ENCODE results near the gene ATP2A3. TPM values are rescaled to one million over a fixed set of nuclear protein-coding genes. Genes with fewer than 3 reads are reported as not detected.
"Not testable (repeated sequence)": the region's sequence is repeated elsewhere in the genome, so short reads cannot be mapped to it uniquely, and the experiment has no call there.

The ATP2A3 gene
- total RNA-seq, 6 experiments from 2014 or later: 0.05 to 0.12 (median 0.08) TPM

DNA sequence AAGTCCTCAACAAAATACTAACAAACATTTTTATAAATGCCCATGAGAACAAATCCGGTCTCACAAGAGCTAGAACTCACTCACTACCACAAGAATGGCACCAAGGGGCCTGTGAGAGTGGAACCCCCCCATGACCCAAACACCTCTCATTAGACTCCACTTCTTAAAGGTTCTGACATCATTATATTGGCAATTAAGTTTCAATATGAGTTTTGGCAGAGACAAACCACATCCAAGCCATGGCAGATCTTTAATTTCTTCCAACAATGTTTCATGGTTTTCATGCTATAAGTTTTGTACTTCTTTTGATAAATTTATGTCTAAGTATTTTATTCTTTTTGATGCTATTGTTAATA, 30.0 kb upstream of the ATP2A3 start:
- Mint-ChIP-seq H3K9me3 (peaks cover 5% of the 10 kb centered on the region; the same call in 1 of the 2 replicates), H3K4me3 (no peak overlapping the region), H3K27me3 (ENCODE audit: insufficient read depth) (peaks cover 10% of the 10 kb centered on the region), H3K36me3 (ENCODE audit: low read depth) (peaks cover 4% of the 10 kb centered on the region; the same call in 1 of the 2 replicates), H3K4me1 (ENCODE audit: low read depth) (no peaks in the 10 kb centered on the region), H3K27ac (no peak overlapping the region)
- TF ChIP-seq, protein P1, sequence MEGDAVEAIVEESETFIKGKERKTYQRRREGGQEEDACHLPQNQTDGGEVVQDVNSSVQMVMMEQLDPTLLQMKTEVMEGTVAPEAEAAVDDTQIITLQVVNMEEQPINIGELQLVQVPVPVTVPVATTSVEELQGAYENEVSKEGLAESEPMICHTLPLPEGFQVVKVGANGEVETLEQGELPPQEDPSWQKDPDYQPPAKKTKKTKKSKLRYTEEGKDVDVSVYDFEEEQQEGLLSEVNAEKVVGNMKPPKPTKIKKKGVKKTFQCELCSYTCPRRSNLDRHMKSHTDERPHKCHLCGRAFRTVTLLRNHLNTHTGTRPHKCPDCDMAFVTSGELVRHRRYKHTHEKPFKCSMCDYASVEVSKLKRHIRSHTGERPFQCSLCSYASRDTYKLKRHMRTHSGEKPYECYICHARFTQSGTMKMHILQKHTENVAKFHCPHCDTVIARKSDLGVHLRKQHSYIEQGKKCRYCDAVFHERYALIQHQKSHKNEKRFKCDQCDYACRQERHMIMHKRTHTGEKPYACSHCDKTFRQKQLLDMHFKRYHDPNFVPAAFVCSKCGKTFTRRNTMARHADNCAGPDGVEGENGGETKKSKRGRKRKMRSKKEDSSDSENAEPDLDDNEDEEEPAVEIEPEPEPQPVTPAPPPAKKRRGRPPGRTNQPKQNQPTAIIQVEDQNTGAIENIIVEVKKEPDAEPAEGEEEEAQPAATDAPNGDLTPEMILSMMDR (IDR thresholded peaks at IDR 0.05): no peak
- no peak for DNase-seq

DNA sequence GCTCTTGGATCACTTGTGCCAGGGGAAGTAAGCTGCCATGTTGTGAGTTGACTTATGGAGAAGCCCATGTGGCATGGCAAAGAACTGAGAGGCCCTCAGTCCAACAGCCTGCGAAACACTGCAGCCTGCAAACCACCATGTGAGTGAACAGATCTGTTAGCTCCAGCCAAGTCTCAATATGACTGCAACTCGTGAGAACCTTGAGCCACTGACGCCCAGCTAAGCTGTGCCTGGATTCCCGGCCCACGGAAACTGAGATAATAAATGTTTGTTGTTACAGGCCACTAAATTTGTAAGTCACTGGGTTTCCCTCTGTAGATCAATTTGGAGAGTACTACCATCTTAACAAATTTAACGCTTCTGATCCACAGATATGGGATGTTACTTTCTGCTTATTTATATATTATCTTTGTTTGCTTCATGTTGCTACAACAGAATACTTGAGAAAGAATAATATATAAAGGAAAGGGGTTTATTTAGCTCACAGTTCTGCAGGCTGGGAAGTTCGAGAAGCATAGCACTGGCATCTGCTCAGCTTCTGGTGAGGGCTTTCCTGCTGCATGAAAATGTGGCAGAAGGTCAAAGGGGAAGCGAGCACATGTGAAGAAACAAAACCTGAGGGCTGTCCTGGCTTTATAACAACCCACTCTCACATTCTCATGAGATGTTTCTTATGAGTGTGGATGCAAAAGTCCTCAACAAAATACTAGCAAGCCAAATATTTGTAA, 29.4 kb upstream of the ATP2A3 start:
- Mint-ChIP-seq H3K4me3 (no peak overlapping the region), H3K27ac (no peak overlapping the region), H3K9me3 (peaks cover 5% of the 10 kb centered on the region; the same call in 1 of the 2 replicates), H3K27me3 (ENCODE audit: insufficient read depth) (peaks cover 10% of the 10 kb centered on the region), H3K4me1 (ENCODE audit: low read depth) (no peaks in the 10 kb centered on the region), H3K36me3 (ENCODE audit: low read depth) (peaks cover 4% of the 10 kb centered on the region; the same call in 1 of the 2 replicates)
- DNase-seq: no peak
- TF ChIP-seq, protein P1 (IDR thresholded peaks at IDR 0.05): no peak

DNA sequence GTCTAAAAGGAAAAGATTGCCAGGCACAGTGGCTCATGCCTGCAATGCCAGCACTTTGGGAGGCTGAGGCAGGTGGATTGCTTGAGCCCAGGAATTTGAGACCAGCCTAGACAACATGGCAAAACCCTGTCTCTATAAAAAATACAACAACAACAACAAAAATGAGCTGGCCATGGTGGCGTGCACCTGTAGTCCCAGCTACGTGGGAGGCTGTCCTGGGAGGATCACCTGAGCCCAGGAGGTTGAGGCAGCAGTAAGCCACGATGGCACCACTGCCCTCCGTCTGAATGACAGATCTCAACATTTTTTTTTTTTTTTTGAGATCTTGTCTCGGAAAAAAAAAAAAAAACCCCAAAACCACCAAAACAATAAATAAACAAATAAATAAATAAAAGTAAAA, 28.1 kb upstream of the ATP2A3 start:
- no peak overlapping the region for H3K27ac Mint-ChIP-seq
- H3K4me3 Mint-ChIP-seq: no peak overlapping the region
- H3K9me3 Mint-ChIP-seq: peaks cover 5% of the 10 kb centered on the region; the same call in 1 of the 2 replicates
- no peaks in the 10 kb centered on the region for H3K4me1 Mint-ChIP-seq (ENCODE audit: low read depth)
- no peak for DNase-seq
- peaks cover 10% of the 10 kb centered on the region for H3K27me3 Mint-ChIP-seq (ENCODE audit: insufficient read depth)
- TF ChIP-seq, protein P1 (IDR thresholded peaks at IDR 0.05): no peak
- H3K36me3 Mint-ChIP-seq (ENCODE audit: low read depth): no peaks in the 10 kb centered on the region; the same call in 1 of the 2 replicates

DNA sequence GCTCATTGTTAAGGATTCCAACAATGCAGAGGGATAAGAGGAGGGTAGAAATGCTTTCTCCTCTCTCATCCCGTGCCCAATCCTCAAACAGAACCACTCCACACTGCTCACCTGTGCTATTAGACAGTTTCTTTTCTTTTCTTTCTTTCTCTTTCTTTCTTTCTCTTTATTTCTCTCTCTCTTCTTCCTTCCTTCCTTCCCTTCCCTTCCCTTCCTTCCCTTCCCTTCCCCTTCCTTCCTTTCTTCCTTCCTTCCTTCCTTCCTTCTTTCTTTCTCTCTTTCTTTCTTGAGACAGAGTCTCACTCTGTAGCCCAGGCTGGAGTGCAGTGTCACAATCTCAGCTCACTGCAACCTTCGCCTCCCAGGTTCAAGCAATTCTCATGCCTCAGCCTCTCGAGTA, 27.5 kb upstream of the ATP2A3 start:
- not testable (repeated sequence) for H3K27ac Mint-ChIP-seq; H3K36me3 Mint-ChIP-seq (ENCODE audit: low read depth); DNase-seq; H3K27me3 Mint-ChIP-seq (ENCODE audit: insufficient read depth); H3K4me1 Mint-ChIP-seq (ENCODE audit: low read depth); H3K9me3 Mint-ChIP-seq; H3K4me3 Mint-ChIP-seq

DNA sequence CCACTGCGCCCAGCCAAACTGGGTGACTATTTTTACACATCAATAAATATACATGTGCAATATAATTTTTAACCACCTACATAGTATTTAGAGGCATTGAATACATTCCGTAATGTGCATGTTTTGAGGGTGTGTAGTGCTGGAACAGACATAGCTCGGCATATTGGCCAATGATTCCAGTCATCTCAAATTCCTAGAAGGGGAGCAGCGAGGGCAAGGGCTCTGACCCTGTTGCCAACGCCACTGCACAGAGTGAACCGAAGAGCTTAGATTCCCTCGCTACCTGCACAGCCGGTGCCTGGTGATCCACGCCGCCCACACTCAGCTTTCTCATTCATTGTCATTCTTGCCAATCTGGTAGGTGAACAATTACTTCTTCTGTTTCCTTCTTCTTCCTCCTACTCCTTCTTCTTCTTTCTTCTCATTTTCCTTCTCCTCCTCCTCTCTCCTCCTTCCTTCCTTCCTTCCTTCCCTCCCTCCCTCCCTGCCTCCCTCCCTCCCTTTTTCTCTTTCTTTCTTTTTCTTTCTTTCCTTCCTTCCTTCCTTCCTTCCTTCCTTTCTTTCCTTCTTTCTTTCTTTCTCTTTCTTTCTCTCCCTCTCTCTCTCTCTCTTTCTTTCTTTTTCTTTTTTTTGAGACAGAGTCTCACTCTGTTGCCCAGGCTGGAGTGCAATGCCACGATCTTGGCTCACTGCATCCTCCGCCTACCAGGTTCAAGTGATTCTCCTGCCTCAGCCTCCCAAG, 26.3 kb upstream of the ATP2A3 start:
- Mint-ChIP-seq H3K9me3 (peaks cover 5% of the 10 kb centered on the region; the same call in 1 of the 2 replicates), H3K36me3 (ENCODE audit: low read depth) (no peaks in the 10 kb centered on the region; the same call in 1 of the 2 replicates), H3K4me1 (ENCODE audit: low read depth) (no peaks in the 10 kb centered on the region), H3K27me3 (ENCODE audit: insufficient read depth) (peaks cover 10% of the 10 kb centered on the region; the same call in 1 of the 2 replicates), H3K4me3 (no peak overlapping the region), H3K27ac (no peak overlapping the region)
- TF ChIP-seq, protein P1 (IDR thresholded peaks at IDR 0.05): no peak
- DNase-seq: no peak

Data from HFFc6 (cell line).